ENCODE measurements around the gene ERI3. TPM values are rescaled to one million over a fixed set of nuclear protein-coding genes. Genes with fewer than 3 reads are reported as not detected.

Gene ERI3
- total RNA-seq, 1 experiment from 2014 or later, result 141 TPM

DNA sequence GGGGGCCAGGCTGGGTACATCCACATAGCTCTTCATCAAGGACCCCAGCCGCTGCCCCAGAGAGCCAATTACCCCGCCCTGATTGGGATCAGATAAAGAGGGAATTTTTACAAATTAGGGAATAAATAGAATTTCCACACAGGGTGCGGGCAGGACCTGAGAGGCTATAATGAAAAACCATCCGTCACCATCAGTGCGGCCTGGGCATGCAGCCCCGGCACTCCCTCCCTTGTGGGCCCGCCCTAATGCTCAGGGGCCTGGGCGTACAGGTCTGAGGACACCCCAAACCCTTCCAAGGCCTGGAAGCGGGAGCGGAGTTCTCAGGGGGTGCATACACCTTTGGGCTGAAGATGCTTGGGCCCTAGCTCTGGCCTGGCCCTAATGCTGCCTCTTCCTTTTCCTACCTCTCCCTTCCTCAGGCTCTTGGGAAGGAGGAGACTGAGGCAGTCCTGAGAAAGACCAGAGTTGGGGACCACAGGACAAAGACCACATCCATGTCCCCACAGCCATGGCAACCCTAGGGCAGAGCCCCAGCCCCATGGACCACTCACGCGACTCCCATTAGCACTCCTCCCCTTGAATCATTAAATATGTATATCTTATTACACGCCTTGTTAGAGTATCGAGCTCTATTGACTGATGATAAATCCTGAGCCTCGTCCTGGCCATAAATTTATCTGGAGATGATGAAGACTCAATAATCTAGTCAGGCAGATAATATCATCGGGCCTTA is 125.5 kb downstream of the ERI3 start:
- no peak for DNase-seq (ENCODE audit: low read depth)
- in situ Hi-C loops (cut with HindIII; ENCODE audit: low pct_unique_long_range_greater_than_20kb, low sequenced_read_pairs), result no loop called here

- DNase-seq (ENCODE audit: low read depth), result no peak
- in situ Hi-C loops (cut with HindIII; ENCODE audit: low pct_unique_long_range_greater_than_20kb, low sequenced_read_pairs), result no loop called here
Measured at GRCh38 chr1:44228218-44228617, 126.8 kb downstream of the ERI3 start.

DNA sequence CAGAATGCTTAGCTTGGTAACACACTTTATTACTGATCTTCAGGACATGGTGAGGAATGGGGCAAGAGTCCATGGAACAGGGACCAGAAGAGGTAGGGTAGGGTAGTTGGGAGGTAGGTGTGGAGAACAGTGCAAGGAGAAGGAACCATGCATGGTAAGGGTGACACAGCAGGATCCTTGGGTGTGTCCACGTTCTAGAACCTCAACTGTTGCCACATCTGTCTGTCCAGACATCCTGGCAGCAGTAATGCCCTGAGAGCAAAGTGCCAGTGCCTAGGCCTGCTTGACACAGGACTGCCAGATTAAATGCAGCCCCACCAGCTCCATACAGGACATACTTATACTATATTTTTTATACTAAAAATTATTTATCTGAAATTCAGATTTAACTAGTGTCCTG is 127.8 kb downstream of the ERI3 start:
- DNase-seq (ENCODE audit: low read depth), result no peak
- in situ Hi-C loops (cut with HindIII; ENCODE audit: low pct_unique_long_range_greater_than_20kb, low sequenced_read_pairs), result no loop called here

DNA sequence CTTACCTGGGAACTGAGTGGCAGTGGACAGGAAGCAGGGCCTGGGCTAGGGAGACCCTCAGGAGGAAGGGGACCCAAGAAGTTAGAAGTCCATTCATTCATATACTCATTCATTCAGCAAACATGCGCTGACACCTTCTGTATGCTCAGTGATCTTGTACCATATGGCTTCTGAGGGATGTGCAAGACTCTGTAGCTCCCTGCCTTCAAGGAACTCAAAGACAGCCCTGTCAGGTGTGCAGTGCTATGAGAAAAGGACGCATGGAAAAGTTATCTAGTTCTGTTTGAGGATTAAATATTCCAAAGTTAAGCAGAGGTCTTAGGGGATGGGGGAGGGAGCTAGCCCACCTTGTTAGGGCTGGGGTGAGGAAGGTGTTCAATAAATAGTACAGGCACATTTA is 129.3 kb downstream of the ERI3 start:
- in situ Hi-C loops (cut with HindIII; ENCODE audit: low pct_unique_long_range_greater_than_20kb, low sequenced_read_pairs), result no loop called here
- DNase-seq (ENCODE audit: low read depth), result no peak

- in situ Hi-C loops (cut with HindIII; ENCODE audit: low pct_unique_long_range_greater_than_20kb, low sequenced_read_pairs), result no loop called here
Measured at GRCh38 chr1:44223187-44223610, 131.9 kb downstream of the ERI3 start.

DNA sequence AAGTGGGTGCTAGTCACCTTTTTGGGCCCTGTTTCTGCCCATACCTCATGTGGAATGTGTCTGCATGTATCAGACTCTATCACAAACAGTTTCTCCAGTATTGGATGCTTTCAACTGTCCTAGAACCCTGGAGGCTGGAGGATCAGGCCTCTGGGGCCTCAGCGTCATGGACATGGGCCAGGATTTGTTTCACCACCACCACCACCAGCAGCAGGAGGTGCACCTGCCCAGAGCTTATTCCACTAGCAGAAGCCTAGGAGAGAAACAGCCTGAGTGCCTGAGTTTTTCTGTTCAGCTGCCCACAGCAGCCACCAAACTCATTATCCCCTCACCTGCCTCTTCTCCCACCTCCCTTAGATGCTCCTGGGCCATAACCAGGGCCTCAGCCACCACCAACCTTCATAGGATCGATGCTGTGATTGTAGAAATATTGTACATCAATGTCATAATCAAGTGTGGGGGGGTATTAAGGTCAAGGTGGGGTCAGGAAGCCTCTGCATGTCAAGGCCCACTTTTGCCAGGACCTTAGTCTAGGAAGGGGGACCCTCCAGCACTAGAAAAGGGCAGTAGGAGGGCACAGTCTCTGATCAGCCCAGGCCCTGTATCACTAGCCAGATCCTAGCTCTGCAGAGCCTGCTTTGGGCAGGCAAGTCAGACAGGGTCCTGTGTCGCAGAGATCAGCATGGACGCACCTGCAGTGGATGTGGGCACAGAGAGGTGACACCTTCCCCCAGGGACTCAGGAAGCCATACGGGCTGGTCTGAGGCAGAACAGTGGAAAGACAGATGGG is 132.5 kb downstream of the ERI3 start:
- DNase-seq (ENCODE audit: low read depth), result no peak
- in situ Hi-C loops (cut with HindIII; ENCODE audit: low pct_unique_long_range_greater_than_20kb, low sequenced_read_pairs), result no loop called here

More at GRCh38 chr1:44223187-44223610, 131.9 kb downstream of the ERI3 start:
- DNase-seq (ENCODE audit: low read depth), result no peak

GRCh38 chr1:44221769-44222168 is 133.3 kb downstream of the ERI3 start:
- no peak for DNase-seq (ENCODE audit: low read depth)
- in situ Hi-C loops (cut with HindIII; ENCODE audit: low pct_unique_long_range_greater_than_20kb, low sequenced_read_pairs), result no loop called here

GRCh38 chr1:44220755-44221154 is 134.3 kb downstream of the ERI3 start:
- in situ Hi-C loops (cut with HindIII; ENCODE audit: low pct_unique_long_range_greater_than_20kb, low sequenced_read_pairs), result no loop called here
- DNase-seq (ENCODE audit: low read depth), result no peak

DNA sequence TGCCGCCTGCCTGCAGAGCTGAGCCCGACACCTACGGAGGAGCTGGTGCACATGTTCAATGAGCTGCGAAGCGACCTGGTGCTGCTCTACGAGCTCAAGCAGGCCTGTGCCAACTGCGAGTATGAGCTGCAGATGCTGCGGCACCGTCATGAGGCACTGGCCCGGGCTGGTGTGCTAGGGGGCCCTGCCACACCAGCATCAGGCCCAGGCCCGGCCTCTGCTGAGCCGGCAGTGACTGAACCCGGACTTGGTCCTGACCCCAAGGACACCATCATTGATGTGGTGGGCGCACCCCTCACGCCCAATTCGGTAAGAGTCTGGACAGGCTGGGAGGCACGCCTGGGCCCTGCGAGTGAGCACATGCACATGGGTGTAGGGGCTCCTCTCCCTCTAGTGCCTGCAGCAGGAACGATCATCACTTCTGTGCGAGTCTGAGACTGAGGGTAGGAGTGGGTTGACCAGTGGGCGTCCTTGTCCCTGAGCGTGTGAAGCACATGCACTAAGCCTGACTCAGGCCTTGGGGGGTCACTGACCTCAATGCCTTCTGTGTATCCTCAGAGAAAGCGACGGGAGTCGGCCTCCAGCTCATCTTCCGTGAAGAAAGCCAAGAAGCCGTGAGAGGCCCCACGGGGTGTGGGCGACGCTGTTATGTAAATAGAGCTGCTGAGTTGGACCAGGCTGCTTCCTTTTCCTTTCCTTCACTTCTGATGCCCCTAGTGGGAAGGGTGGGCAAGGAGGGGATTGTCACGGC is 134.9 kb downstream of the ERI3 start:
- in situ Hi-C loops (cut with HindIII; ENCODE audit: low pct_unique_long_range_greater_than_20kb, low sequenced_read_pairs), result no loop called here
- no peak for DNase-seq (ENCODE audit: low read depth)

- in situ Hi-C loops (cut with HindIII; ENCODE audit: low pct_unique_long_range_greater_than_20kb, low sequenced_read_pairs), result no loop called here
- no peak for DNase-seq (ENCODE audit: low read depth)
Measured at GRCh38 chr1:44219301-44219626, 135.8 kb downstream of the ERI3 start.

GRCh38 chr1:44218503-44219300 is 136.4 kb downstream of the ERI3 start:
- DNase-seq (ENCODE audit: low read depth), result no peak
- in situ Hi-C loops (cut with HindIII; ENCODE audit: low pct_unique_long_range_greater_than_20kb, low sequenced_read_pairs), result no loop called here

GRCh38 chr1:44217809-44218410 is 137.1 kb downstream of the ERI3 start:
- DNase-seq (ENCODE audit: low read depth), result peak; percentile 64
- in situ Hi-C loops (cut with HindIII; ENCODE audit: low pct_unique_long_range_greater_than_20kb, low sequenced_read_pairs), result no loop called here

GRCh38 chr1:44213222-44214112 is 141.6 kb downstream of the ERI3 start, which contains the start of gene DMAP1:
DMAP1 (plus strand) TSS chr1:44213471; CDS start chr1:44213754, 283 bp downstream.
- peak; percentile 74 for DNase-seq (ENCODE audit: low read depth)
- in situ Hi-C loops (cut with HindIII; ENCODE audit: low pct_unique_long_range_greater_than_20kb, low sequenced_read_pairs), result no loop called here

DNA sequence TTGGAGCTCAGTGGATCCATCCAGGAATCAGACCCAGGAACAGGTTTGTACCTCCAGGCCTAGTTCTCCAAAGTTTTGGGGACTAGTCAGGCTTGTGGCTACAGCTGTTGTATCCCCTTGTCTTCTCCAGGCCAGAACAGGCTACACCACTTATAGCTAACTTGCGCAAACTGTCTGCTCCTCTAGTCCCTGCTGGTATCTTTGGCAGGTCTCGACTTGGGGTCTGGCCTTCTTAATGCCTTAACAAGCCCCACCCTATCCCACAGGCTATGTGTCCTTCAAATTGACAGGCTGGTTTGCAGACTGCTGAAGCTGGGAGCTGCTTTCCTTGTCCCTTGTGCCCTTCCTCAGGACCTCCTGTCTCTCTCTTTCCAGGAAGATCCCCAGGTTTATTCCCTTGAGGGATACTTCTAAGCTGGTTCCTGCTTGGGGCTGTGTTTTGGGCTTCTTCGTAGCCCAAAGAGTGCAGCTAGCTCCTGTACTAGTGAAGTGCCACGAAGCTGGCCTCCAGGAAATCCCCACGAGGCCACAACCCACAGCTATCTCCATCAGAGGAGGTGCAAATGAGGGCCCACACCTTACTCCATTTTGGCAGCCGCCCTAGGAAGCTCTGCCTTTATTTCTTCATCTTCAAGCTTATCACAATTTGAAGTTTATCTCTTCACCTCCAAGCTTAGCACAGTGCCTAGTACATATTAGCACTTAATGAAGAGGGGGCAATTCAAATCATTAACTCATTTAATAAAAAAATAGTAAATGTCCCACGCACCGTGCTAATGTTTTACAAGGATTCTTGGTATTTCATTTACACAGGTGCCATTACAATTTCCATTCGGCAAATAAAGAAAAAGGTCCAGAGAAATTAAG is 142.5 kb downstream of the ERI3 start:
- no peak for DNase-seq (ENCODE audit: low read depth)
- in situ Hi-C loops (cut with HindIII; ENCODE audit: low pct_unique_long_range_greater_than_20kb, low sequenced_read_pairs), result no loop called here

- DNase-seq (ENCODE audit: low read depth), result no peak
- in situ Hi-C loops (cut with HindIII; ENCODE audit: low pct_unique_long_range_greater_than_20kb, low sequenced_read_pairs), result no loop called here
Measured at GRCh38 chr1:44210595-44210994, 144.5 kb downstream of the ERI3 start.

DNA sequence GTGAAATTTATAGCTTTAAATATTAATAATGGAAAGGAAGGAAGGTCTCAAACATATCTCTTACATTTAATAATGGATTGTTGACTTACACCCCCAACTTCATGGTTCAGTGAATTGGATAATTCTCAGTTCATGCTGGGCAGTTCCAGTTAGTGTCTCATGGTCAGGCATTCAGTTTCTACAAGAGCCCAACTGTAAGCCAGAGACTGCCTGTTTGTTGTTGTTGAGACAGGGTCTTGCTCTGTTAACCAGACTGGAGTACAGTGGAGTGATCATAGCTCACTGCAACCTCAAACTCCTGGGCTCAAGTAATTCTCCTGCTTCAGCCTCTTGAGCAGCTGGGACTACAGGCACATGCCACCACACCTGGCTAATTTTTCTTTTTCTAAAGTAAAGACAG is 146.8 kb downstream of the ERI3 start:
- no peak for DNase-seq (ENCODE audit: low read depth)
- in situ Hi-C loops (cut with HindIII; ENCODE audit: low pct_unique_long_range_greater_than_20kb, low sequenced_read_pairs), result no loop called here

Measured in Caki2 (cell line).